ENCODE data around the gene PDE11A. TPM values are rescaled to one million over a fixed set of nuclear protein-coding genes. Genes with fewer than 3 reads are reported as not detected.
A peak's percentile ranks its signal among the peaks of the same experiment; 100 is the strongest.

PDE11A gene
- total and polyA plus RNA-seq, 4 donors: 0.11 to 1.3 (median 0.25) TPM; not detected in 1

DNA sequence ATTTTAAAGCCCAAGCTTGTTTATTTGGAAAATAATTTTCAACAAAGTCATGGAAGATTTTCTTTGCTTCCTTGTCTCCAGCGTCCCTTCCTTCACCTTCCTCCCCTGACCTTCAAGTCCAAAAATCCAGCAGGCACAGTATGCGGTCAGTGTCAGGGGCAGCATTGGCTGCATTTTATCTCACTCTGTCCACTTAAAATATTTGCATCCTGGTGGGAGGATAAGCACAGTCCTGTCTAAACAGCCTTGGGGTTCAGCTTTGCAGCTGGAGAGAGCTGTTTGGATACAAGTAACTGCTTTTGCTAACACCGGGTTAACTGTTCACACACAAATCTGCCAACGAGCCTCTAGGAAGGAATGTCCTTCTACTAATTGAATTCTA lies 318.1 kb downstream of the PDE11A start:
- DNase-seq (peak; percentile 73 to 85 (median 85)), ATAC-seq (ENCODE audit: insufficient read depth, low FRiP score) (no peak)
- H3K27me3 ChIP-seq (ENCODE audit: control insufficient read depth in 3 of 3, insufficient read depth in 3 of 3, low read length in 2 of 3): no peaks in the 10 kb centered on the region
- WGBS, 2 donors: 61 to 74% methylated on average over 4 of the region's 4 CpGs
- TF ChIP-seq, protein P1, sequence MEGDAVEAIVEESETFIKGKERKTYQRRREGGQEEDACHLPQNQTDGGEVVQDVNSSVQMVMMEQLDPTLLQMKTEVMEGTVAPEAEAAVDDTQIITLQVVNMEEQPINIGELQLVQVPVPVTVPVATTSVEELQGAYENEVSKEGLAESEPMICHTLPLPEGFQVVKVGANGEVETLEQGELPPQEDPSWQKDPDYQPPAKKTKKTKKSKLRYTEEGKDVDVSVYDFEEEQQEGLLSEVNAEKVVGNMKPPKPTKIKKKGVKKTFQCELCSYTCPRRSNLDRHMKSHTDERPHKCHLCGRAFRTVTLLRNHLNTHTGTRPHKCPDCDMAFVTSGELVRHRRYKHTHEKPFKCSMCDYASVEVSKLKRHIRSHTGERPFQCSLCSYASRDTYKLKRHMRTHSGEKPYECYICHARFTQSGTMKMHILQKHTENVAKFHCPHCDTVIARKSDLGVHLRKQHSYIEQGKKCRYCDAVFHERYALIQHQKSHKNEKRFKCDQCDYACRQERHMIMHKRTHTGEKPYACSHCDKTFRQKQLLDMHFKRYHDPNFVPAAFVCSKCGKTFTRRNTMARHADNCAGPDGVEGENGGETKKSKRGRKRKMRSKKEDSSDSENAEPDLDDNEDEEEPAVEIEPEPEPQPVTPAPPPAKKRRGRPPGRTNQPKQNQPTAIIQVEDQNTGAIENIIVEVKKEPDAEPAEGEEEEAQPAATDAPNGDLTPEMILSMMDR (IDR thresholded peaks at IDR 0.05; ENCODE audit: control extremely low read depth, extremely low read depth): no peak
- H3K9me3 ChIP-seq (ENCODE audit: control insufficient read depth in 4 of 4, insufficient read depth in 3 of 4, low read length in 3 of 4): no peaks in the 10 kb centered on the region
- H3K27ac ChIP-seq (ENCODE audit: low read depth in 1 of 2, low read length in 1 of 2): peak overlapping the region; percentile 39 to 59
- H3K4me3 ChIP-seq: no peak overlapping the region
- H3K4me1 ChIP-seq (ENCODE audit: control insufficient read depth in 5 of 5, insufficient read depth in 5 of 5, low read length in 5 of 5): peaks cover 4 to 46% (median 26%) of the 10 kb centered on the region in 5 donors
- H3K9ac ChIP-seq (ENCODE audit: insufficient read depth in 1 of 2, low read length in 2 of 2): no peak overlapping the region
- H3K36me3 ChIP-seq (ENCODE audit: control insufficient read depth in 4 of 4, insufficient read depth in 4 of 4, low read length in 4 of 4): no peaks in the 10 kb centered on the region

DNA sequence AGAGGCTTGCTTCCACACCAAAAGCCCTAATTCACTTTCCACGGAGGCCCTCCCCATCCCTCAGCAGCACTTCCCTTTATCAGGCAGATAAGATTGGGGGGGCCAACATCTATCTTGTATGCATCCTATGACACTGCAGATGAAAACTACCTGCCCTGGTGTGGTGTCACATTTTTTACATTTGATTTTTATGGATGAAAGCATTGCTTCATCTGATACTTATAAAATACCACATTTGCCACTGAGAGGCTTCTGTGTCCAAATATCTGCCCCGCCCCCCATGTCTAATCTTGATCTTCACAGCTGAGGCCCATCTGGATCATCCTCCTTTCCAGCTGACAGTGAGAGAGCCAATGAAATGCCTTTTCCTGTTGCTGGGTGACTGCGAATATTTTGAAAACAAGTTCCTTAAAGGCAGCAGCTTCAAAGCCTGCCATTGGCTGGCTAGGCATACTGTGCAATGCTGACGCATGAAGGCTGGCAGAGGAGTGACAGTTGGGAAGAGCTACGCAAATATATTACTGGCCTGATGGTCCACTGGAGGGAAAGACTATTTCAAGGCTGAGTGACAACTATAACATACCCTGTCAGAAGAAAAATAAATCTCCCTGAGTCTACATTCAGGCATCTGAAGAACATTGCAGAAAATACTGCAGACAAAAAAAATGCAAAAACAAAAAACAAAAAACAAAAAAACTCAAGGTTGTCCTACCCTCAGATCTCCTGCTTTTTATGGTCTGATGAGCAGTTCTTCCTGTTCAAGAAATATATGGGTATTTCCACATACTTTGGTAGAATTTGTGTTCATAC lies 318.7 kb downstream of the PDE11A start:
- ATAC-seq (ENCODE audit: insufficient read depth, low FRiP score): peak; percentile 63
- H3K9ac ChIP-seq (ENCODE audit: insufficient read depth in 1 of 2, low read length in 2 of 2): peak overlapping the region in 1 of 2 donors; percentile 55
- DNase-seq: peak; percentile 93 to 98 (median 97)
- H3K27me3 ChIP-seq (ENCODE audit: control insufficient read depth in 3 of 3, insufficient read depth in 3 of 3, low read length in 2 of 3): no peaks in the 10 kb centered on the region
- no peak overlapping the region for H3K4me3 ChIP-seq
- peaks cover 4 to 46% (median 26%) of the 10 kb centered on the region in 5 donors for H3K4me1 ChIP-seq (ENCODE audit: control insufficient read depth in 5 of 5, insufficient read depth in 5 of 5, low read length in 5 of 5)
- no peaks in the 10 kb centered on the region for H3K9me3 ChIP-seq (ENCODE audit: control insufficient read depth in 4 of 4, insufficient read depth in 3 of 4, low read length in 3 of 4)
- TF ChIP-seq, protein P1 (IDR thresholded peaks at IDR 0.05; ENCODE audit: control extremely low read depth, extremely low read depth): no peak
- WGBS, 2 donors: 33 to 42% methylated on average over 5 of the region's 5 CpGs
- H3K36me3 ChIP-seq (ENCODE audit: control insufficient read depth in 4 of 4, insufficient read depth in 4 of 4, low read length in 4 of 4): no peaks in the 10 kb centered on the region
- H3K27ac ChIP-seq (ENCODE audit: low read depth in 1 of 2, low read length in 1 of 2): peak overlapping the region in 1 of 2 donors; percentile 39

DNA sequence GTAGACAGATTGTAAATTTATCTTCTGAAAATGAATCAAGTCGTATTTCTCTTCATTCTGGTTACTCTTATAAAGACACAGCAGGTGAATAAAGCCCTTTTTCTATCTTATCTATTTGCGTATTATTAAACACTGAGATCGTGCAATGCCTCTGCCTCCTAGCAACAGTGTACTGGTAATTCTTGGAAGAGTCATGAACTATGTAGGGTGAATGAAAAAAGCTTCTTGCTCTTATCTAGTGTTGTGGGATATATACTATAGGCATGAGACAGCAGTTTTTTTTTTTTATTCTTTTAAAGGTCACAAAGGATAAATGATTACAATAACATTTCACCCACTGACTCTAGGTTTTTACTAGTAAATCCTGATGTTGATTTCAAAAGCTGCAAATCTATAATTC lies 324.2 kb downstream of the PDE11A start:
- Histone ChIP-seq H3K36me3 (ENCODE audit: control insufficient read depth in 4 of 4, insufficient read depth in 4 of 4, low read length in 4 of 4) (no peaks in the 10 kb centered on the region), H3K4me3 (no peak overlapping the region), H3K27me3 (ENCODE audit: control insufficient read depth in 3 of 3, insufficient read depth in 3 of 3, low read length in 2 of 3) (no peaks in the 10 kb centered on the region), H3K27ac (ENCODE audit: low read depth in 1 of 2, low read length in 1 of 2) (no peak overlapping the region), H3K9me3 (ENCODE audit: control insufficient read depth in 4 of 4, insufficient read depth in 3 of 4, low read length in 3 of 4) (no peaks in the 10 kb centered on the region), H3K9ac (ENCODE audit: insufficient read depth in 1 of 2, low read length in 2 of 2) (no peak overlapping the region), H3K4me1 (ENCODE audit: control insufficient read depth in 5 of 5, insufficient read depth in 5 of 5, low read length in 5 of 5) (peaks cover 0 to 11% (median 6%) of the 10 kb centered on the region in 5 donors)
- TF ChIP-seq, protein P1 (IDR thresholded peaks at IDR 0.05; ENCODE audit: control extremely low read depth, extremely low read depth): no peak
- ATAC-seq (ENCODE audit: insufficient read depth, low FRiP score) (no peak), DNase-seq (no peak)
- 74 to 89% methylated on average over 3 of the region's 3 CpGs for WGBS, 2 donors

All from lung (tissue), 12 donors.